GM18907 (cell line): ENCODE results near the gene SH3RF1.
A peak's percentile ranks its signal among the peaks of the same experiment; 100 is the strongest.
"Not testable (repeated sequence)": the region's sequence is repeated elsewhere in the genome, so short reads cannot be mapped to it uniquely, and the experiment has no call there.

Experiments used
- ATAC-seq: cut with Tn5 transposase; IDR thresholded peaks from one replicate; pipeline ENCODE4 v1.9.1; 2021; ENCODE audit warnings: mild to moderate bottlenecking, moderate library complexity; ENCODE audit not compliant: unreplicated experiment

The SH3RF1 gene

GRCh38 chr4:169277838-169278237, 7.1 kb upstream of the SH3RF1 start:
- ATAC-seq: not testable (repeated sequence)

DNA sequence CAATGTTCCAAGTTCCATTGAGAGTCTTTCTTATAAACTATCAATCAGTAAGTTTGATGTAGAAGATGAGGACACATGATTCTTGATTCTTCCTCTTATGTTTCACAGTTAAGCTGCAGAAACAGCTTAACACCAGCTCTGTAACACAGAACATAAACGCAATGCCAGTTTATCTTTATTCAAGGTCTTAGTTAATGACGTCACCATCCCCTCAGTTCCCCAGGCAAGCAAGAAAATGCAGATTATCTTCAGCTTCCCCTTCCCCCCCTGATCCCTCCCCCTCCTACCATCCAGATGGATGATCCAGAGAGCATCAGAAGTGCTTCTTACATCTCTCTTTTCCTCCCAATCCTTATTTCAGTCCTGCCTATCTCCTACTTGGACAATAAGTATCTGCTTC, 4.4 kb upstream of the SH3RF1 start:
- no peak for ATAC-seq

DNA sequence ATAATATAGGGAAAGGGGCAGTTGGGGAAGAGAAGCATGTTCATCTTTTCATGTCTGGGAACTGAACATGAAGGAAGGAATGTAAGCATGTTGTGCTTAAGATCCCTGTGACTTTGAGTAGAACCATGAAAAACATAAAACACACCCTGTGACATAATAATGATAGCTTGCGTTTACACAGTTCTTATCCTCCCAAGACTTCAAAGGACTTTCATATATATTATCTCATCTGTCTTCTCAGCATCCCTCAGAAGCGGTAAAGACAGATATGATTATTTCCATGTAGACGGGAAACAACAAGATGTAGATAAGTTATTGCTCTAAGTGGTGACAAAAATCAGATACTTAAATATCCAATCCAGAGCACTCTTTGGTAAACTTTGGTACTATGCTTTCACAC, 3.3 kb upstream of the SH3RF1 start:
- ATAC-seq: no peak

DNA sequence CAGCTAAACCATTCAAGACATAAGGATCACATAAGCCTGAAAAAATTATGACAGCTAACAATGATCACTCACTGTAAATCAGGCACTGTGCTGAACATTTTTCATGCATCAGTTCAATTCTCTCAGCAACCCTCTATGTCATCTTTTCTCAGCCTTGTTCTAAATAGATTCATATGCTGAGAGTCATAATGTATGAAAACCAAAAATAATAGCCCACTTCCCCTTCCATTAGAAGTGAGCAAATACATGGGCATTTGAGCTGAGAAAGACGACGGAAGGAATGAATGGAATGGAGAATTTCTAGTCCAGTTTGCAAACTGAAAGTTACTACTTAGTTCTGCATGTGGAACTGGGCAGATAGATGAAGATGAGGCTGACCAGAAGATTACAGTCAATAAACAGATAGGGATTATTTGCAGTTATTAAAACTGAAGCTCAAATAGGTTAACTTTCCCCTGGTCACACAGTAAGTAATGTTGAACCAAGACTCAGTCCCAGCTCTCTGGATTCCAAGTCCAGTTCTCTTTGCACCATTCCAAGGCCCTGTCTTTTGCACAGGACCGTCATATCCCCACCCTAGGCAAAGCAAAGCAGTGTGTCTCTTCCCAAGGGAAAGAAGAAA, 1.6 kb upstream of the SH3RF1 start:
- ATAC-seq: no peak

- ATAC-seq: peak; percentile 0
Observed at GRCh38 chr4:169271692-169272007, 894 bp upstream of the SH3RF1 start.

DNA sequence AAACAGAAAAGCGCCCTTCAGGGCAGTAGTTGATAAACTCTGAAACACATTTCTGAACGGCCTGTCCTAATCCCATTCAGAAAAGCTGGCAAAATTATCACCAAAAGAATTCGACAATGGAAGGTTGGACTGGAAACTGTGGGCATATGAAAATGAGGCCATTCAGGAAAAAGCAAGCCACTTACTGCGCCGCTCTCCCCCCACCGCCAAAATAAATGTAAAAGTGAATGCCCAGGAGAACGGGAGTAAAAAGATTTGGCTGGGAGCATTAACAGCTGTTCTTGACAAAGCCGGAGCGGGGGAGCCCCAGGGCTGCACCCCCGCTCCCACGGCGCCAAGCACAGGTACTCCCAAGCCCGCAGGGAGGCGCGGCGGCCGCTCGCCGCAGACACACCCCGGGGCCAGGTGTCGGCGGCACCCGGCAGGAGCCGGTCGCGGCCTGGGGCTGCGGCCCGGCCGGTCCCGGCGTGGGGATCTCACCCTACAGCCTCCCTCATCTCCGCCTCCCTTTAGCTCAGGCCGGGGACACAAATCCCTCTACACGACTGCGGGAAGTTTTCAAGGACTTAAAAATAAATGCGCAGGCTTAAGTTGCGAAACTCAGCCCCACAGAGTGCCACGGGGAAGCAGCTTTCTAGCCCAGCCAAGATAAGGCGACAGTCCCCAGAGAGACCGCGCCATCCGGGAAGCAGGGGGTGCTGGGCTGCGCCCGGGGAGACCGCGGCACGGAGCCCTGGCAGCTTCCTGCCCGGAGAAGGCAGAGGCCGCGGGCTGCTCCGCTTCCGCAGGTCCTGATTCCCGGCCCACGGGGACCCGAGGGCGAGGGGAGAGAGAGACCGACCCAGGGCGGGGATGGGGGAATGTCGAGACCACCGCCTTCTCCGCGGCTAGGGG, 593 bp downstream of the SH3RF1 start:
- ATAC-seq: peak; percentile 59

- ATAC-seq: no peak
Observed at GRCh38 chr4:169268951-169269760, 1.6 kb downstream of the SH3RF1 start.

DNA sequence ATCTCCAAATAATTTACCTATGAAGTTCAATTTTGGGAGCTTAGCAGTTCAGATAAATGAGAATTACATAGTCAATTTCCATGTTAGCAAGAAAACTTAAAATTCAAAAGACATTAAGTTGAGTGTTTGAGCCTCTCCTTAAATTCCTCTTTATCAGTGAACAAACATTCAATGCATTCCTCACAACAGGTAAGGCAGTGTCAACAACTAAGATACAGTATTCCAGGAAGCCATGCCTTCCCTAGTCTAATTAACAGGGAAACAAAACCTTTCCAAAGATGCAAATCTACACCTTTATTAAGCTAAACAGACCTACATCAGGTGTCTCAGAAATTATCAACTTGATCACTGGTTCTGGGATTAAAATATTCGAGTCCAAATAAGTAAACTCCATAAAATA, 3.7 kb downstream of the SH3RF1 start:
- ATAC-seq: no peak

GRCh38 chr4:169266661-169267060, 4.1 kb downstream of the SH3RF1 start:
- no peak for ATAC-seq

- no peak for ATAC-seq
Observed at GRCh38 chr4:169266081-169266480, 4.7 kb downstream of the SH3RF1 start.

GRCh38 chr4:169263791-169264392, 6.9 kb downstream of the SH3RF1 start:
- no peak for ATAC-seq

- no peak for ATAC-seq
Observed at GRCh38 chr4:169260217-169260866, 10.4 kb downstream of the SH3RF1 start.

DNA sequence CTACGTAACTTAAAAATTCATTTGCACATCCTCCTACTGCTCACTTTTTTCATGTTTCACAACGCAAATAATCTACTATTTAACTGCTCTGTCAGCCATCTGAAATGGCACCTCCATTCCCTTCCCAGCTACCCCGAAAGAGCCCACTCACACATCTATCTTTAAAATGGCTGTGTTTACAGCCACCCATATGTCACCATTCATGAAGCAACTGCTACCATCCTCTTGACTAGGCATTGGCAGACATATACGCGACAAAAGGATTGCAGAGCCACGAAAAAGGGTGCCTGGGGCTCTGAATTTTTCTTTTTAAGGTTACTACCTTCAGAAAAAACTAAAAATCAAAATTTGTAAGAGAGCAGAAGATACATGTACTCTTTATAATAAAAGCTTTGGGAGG, 11.5 kb downstream of the SH3RF1 start:
- no peak for ATAC-seq

DNA sequence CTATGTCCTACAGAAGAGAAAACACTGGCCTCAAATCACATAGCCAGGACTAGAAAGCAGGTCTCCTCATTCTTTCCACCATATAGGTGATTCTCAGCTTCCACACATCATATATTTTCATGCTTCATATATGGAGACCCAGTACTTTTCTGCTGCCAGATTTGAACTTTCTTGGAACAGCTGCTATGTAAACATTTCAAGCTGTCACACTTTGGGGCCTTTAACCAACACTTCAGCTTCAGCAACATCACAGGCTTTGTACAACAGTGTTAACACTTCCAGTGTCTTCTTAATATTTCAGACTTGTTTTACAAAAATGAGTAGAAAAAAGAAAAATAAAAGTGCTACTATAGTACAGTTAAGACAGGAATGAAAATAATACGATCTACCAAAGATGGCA, 12.6 kb downstream of the SH3RF1 start:
- no peak for ATAC-seq

- no peak for ATAC-seq
Observed at GRCh38 chr4:169256856-169257761, 13.6 kb downstream of the SH3RF1 start.

- ATAC-seq: no peak
Observed at GRCh38 chr4:169256101-169256612, 14.6 kb downstream of the SH3RF1 start.

- ATAC-seq: no peak
Observed at GRCh38 chr4:169254546-169254983, 16.2 kb downstream of the SH3RF1 start.

- ATAC-seq: no peak
Observed at GRCh38 chr4:169253904-169254303, 16.9 kb downstream of the SH3RF1 start.

DNA sequence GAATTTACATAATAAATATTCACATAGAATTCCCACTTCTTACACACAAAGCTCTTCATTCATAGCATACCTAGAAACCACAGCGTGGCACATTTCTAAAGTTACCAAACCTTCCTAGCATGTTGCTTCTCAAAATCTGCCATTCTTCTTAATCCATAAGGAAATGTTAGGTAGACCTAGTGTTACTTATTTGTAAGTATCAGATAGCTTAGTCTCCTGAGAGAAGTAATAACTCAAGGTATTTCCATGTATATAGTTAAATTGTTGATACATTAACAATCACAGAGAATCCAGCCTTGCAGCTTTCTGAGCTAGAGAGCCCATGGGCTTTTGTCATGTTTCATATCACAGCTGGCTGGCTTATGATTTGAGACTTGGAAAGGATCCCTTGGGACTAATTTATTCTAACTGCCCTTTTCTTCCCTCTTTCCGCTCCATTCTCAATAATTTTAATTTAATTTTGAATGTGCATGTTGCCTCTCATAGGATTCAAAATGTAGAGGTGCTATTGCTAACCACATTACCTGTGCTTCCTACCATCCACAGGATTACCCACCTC, 17.6 kb downstream of the SH3RF1 start:
- ATAC-seq: peak; percentile 8
